Putamen (tissue), 1 donor: ENCODE data around the gene MFSD6.
"Not testable (repeated sequence)": the region's sequence is repeated elsewhere in the genome, so short reads cannot be mapped to it uniquely, and the experiment has no call there.

ENCODE experiments used
- DNase-seq: peaks from one replicate; pipeline ENCODE4 v3.0.0-alpha.2; 2016; ENCODE audit warnings: low spot score

Gene MFSD6

GRCh38 chr2:190407662-190408537, at the start of gene MFSD6:
MFSD6 (plus strand) TSS chr2:190408355; CDS start chr2:190436030, 27,675 bp downstream.
- DNase-seq = peak; percentile 64

DNA sequence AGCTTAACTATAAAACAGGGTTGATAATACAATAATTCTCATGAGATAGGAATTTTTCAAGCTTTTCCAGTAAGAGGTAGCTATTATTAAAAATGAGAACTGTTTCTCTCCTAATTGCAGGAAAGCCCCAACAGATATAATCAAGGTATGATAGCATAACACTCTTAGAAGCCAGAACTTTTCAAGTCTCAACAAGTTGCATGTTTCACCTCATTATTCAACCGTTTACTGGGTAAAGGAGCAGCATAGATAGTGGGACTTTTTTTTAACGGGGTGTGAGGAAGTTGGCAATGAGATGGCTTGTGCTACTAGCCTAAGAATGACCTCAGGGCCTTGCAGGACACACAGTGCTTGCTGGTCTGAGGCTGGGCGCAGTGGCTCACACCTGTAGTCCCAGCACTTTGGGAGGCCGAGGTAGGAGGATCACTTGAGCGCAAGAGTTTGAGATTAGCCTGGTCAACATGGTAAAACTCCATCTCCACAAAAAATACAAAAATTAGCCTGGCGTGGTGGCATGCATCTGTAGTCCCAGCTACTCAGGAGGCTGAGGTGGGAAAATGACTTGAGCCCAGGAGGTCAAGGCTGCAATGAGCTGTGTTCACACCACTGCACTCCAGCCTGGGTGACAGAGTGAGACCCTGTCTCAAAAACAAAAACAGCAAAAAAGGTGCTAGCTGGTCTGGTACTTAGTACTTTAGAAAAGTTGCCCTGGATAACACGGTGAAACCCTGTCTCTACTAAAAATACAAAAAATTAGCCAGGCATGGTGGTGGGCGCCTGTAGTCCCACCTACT, 49.3 kb upstream of the MFSD6 start:
- DNase-seq = not testable (repeated sequence)

DNA sequence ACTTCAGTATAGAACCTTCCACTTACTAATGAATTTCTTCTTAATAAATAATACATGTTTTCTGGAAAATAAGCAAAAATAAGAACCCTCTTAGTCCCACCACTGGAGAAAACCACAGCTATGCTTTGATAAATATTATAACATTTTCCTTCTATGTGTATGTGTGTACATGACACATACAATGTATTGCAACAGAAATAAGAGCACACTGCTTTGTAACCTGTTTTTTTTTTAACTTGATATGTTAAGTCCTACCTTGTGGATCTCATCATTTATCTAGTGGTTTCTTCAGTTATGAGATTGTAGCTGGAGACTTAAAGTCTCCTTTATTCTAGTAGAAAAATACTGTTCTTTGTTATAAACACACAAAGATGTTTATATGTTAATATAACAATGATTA, 47.6 kb upstream of the MFSD6 start:
- no peak for DNase-seq

DNA sequence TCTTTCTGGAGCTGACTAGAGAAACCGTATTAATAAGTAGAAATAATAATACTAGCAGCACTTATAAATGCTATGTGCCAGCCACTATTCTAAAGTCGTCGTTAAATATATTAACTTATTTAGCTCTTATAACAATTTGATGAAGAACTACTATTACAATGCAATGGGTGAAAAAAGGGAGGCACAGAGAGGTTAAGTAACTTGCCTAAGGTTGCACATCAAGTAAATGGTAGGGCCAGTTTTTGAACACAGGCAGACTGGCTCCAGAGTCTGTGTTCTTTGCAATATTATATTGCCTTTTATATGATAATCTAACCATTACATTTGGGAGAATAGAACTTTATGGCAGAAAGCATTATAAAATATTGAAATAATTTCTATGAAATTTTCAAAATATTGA, 47.2 kb upstream of the MFSD6 start:
- no peak for DNase-seq

- no peak for DNase-seq
These were observed 46.6 kb upstream of the MFSD6 start for GRCh38 chr2:190361572-190361971.

- no peak for DNase-seq
These were observed 45.3 kb upstream of the MFSD6 start for GRCh38 chr2:190362894-190363293.

- DNase-seq = no peak
These were observed 42.5 kb upstream of the MFSD6 start for GRCh38 chr2:190365499-190366204.

DNA sequence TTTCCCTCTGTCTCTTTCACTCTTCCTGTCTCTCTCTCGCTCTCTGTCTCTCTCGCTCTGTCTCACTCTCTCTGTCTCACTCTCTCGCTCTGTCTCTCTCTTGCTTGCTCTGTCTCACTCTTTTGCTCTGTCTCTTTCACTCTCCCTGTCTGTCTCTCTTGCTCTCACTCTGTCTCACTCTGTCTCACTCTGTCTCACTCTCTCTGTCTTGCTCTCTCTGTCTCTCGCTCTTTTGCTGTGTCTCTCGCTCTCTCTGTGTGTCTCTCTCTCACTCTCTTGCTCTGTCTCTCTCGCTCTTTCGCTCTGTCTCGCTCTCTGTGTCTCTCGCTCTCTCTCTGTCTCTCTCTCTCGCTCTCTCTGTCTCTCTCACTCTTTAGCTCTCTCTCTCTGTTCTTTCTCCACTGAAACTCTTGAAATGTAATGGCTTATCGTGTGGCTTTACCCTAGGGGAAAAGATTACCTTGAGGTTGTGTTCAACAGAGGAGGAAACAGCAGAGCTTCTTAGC, 41.9 kb upstream of the MFSD6 start:
- DNase-seq = no peak

GRCh38 chr2:190367091-190367490, 41.1 kb upstream of the MFSD6 start:
- DNase-seq = no peak

GRCh38 chr2:190369635-190370034, 38.5 kb upstream of the MFSD6 start:
- no peak for DNase-seq

- DNase-seq = no peak
These were observed 32.1 kb upstream of the MFSD6 start for GRCh38 chr2:190376083-190376482.

DNA sequence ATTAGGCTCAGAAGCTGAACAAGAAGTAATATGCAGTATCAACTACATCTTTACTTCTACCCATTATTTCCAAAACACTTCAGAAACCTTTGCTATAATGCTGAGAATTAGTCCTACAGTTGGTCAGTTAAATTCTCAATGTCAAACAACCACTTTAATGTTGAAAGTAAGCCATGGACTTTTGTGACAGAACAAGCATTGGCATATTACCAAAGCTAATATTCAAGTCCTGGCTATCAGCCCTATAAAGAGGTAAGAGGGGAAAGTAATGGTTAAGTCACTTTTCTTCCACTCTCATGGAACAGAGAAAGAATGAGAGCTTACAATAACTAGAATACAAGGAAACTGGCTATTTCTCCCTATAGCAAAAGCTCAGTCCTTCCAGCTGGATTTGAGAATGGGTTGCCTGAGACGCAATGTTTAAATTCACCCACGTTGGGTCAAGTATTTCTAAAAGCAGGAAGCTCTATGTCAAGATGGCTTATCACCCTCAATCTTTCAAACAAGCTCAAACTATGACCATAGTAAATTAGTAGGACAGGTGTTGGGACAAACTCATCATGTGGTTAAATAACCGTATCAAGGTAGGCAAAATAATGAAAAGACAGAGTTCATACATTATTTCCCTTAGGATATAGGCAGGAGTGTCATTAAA, 31.4 kb upstream of the MFSD6 start:
- DNase-seq = no peak

DNA sequence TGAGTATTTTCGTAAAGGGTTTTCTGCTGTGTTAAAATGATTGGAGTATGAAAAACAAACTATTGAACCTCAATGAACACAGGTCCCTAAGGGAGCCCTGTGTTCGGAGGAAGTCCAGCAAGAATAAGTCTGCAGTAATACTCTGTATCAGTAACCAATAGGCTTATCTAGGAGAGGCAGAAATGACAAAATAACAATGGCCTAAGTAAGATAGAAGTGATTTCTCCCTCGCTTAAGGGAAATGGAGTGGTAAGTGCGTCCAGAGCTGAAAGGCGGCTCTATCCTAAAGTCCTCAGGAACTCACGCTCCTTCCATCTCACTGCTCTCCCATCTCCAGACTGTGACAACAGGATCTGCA, 29.3 kb upstream of the MFSD6 start:
- no peak for DNase-seq

DNA sequence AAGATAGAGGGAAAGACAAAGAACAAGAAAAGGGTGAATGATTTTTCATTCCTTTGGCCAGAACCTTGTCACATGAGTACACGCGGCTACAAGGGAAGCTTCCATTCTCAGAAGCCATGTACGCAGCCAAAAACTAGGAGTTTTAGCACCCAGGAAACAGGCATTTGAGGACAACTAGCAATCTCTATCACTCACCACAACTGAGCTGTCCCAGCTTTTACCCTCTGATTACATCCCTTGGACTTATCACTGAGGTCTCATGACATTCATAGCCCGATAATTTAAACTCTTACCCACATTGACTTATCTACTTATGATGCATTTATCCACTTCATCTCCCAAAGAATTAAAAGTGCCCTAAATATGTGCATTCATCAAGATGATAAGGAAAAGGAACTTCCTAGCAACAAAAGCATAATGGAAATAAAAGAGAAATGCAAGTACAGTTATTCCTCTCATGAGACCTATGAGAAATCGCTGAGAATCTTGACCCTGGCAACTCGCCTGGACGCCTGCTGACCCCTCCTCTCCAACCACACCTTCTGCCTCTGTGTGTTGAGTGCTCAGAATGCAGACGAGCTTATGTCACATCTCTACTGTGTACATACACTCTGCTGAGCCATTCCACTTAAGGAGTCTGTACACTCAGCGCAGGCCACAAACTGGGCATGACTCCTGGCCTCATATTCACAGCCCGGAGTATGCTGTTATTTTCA, 28.7 kb upstream of the MFSD6 start:
- DNase-seq = no peak

GRCh38 chr2:190380962-190381412, 27.2 kb upstream of the MFSD6 start:
- DNase-seq = no peak

DNA sequence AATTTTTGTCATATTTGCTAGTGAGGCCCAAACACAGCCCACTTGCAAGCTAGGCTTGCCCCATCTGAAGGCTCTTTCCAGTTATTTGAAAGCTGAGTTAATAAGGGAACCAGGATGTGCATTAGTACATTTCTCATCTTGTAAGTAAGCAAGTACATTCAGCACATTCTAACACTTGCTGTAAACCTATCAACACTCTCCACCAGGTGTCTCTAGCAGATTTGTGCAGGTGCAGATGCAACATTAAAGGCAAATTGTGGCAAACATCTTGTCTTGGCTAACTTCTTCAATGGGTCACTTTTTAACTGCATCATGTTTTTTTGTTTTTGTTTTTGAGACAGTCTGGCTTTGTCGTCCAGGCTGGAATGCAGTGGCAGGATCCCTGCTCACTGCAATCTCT, 25.3 kb upstream of the MFSD6 start:
- peak; percentile 44 for DNase-seq

DNA sequence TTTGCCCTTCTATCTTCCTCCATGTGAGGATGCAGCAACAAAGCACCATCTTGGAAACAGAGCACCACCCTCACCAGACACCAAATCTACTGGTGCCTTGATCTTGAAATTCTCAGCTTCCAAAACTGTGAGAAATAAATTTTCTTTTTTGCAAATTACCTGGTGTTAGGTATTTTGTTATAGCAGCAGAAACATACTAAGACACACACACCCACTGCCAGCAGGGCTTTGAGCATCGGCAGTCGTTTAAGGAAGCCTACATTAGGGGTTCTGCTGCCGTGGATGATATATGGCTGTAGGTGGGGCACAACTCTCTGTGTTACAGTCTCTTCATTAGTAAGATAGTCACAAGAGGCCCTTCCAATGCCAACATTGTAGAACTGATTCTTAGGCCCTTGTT, 20.7 kb upstream of the MFSD6 start:
- no peak for DNase-seq

GRCh38 chr2:190396271-190396670, 11.9 kb upstream of the MFSD6 start:
- DNase-seq = no peak

GRCh38 chr2:190402986-190403603, 5.1 kb upstream of the MFSD6 start:
- no peak for DNase-seq

GRCh38 chr2:190404487-190404886, 3.7 kb upstream of the MFSD6 start:
- DNase-seq = peak; percentile 80

GRCh38 chr2:190405070-190405469, 3.1 kb upstream of the MFSD6 start:
- no peak for DNase-seq
